IPS DF 6.9 (cell line): ENCODE data around the gene CPNE1.

Source experiments
- DNase-seq: peaks from one replicate; pipeline ENCODE4 v3.0.0-alpha.2; 2013; ENCODE audit warnings: low read depth, low spot score
- H3K27ac ChIP-seq: one replicate; pipeline ENCODE4 v1.5.1; 2013; ENCODE audit warnings: low read length, control low read depth
- H3K27me3 ChIP-seq: 2 replicates; pipeline ENCODE4 v1.6.1; 2013; ENCODE audit warnings: mild to moderate bottlenecking, low read length; ENCODE audit not compliant: control insufficient read depth, insufficient read depth
- H3K36me3 ChIP-seq: 2 replicates; pipeline ENCODE4 v1.6.1; 2013; ENCODE audit warnings: low read length; ENCODE audit not compliant: control insufficient read depth, insufficient read depth
- H3K4me1 ChIP-seq: 2 replicates; pipeline ENCODE4 v1.6.1; 2013; ENCODE audit warnings: low read length; ENCODE audit not compliant: control insufficient read depth, insufficient read depth
- H3K4me3 ChIP-seq: 2 replicates; pipeline ENCODE4 v1.5.1; 2013; ENCODE audit warnings: mild to moderate bottlenecking, low read length
- H3K9me3 ChIP-seq: 2 replicates; pipeline ENCODE4 v1.6.1; 2013; ENCODE audit warnings: low read length, inconsistent platforms; ENCODE audit not compliant: control insufficient read depth, insufficient read depth
- WGBS: extraction: QIAGEN DNeasy Blood & Tissue Kit; methylation state at CpG from one replicate; pipeline ENCODE4 v1.1.7; 2013; ENCODE audit warnings: mixed read lengths, missing lambda C conversion rate; ENCODE audit not compliant: insufficient read length, insufficient coverage; 5-methylcytosine and 5-hydroxymethylcytosine counted together

CPNE1 gene

GRCh38 chr20:35669681-35670080, 5.0 kb upstream of the CPNE1 start:
- no CpG with 5 or more reads among the region's 1 CpG for WGBS
- Histone ChIP-seq H3K36me3 (0 out of 2 replicates have a peak, but pooled peaks cover 6% of the 10 kb centered on the region), H3K27ac (no peak overlapping the region), H3K27me3 (no peaks in the 10 kb centered on the region), H3K4me3 (no peak overlapping the region), H3K9me3 (no peaks in the 10 kb centered on the region), H3K4me1 (no peaks in the 10 kb centered on the region)
- no peak for DNase-seq

GRCh38 chr20:35669221-35669620, 4.5 kb upstream of the CPNE1 start:
- H3K4me3 ChIP-seq = no peak overlapping the region
- H3K36me3 ChIP-seq = 0 out of 2 replicates have a peak, but pooled peaks cover 6% of the 10 kb centered on the region
- DNase-seq = no peak
- H3K27me3 ChIP-seq = no peaks in the 10 kb centered on the region
- no peak overlapping the region for H3K27ac ChIP-seq
- no peaks in the 10 kb centered on the region for H3K9me3 ChIP-seq
- no peaks in the 10 kb centered on the region for H3K4me1 ChIP-seq
- WGBS = no CpG with 5 or more reads among the region's 5 CpGs

- H3K27ac ChIP-seq = no peak overlapping the region
- H3K4me1 ChIP-seq = no peaks in the 10 kb centered on the region
These were observed 1.2 kb upstream of the CPNE1 start for GRCh38 chr20:35665949-35666288.

GRCh38 chr20:35663516-35664465, 909 bp downstream of the CPNE1 start:
- Histone ChIP-seq H3K4me3 (peak overlapping the region; percentile 56), H3K9me3 (no peaks in the 10 kb centered on the region), H3K27me3 (no peaks in the 10 kb centered on the region), H3K4me1 (no peaks in the 10 kb centered on the region), H3K36me3 (no peaks in the 10 kb centered on the region), H3K27ac (no peak overlapping the region)
- no peak for DNase-seq
- WGBS = no CpG with 5 or more reads among the region's 28 CpGs

More at GRCh38 chr20:35665949-35666288, 1.2 kb upstream of the CPNE1 start:
- no CpG with 5 or more reads among the region's 17 CpGs for WGBS
- Histone ChIP-seq H3K27me3 (no peaks in the 10 kb centered on the region), H3K4me3 (no peak overlapping the region), H3K36me3 (0 out of 2 replicates have a peak, but pooled peaks cover 6% of the 10 kb centered on the region), H3K9me3 (no peaks in the 10 kb centered on the region)
- no peak for DNase-seq

- Histone ChIP-seq H3K27me3 (no peaks in the 10 kb centered on the region), H3K4me3 (no peak overlapping the region), H3K27ac (no peak overlapping the region), H3K4me1 (no peaks in the 10 kb centered on the region), H3K36me3 (no peaks in the 10 kb centered on the region), H3K9me3 (no peaks in the 10 kb centered on the region)
- WGBS = no CpG with 5 or more reads among the region's 2 CpGs
- no peak for DNase-seq
These were observed 2.1 kb downstream of the CPNE1 start for GRCh38 chr20:35662551-35662950.

- H3K4me3 ChIP-seq = no peak overlapping the region
- H3K36me3 ChIP-seq = no peaks in the 10 kb centered on the region
- no peak overlapping the region for H3K27ac ChIP-seq
These were observed 2.8 kb downstream of the CPNE1 start for GRCh38 chr20:35661908-35662307.

GRCh38 chr20:35661053-35661452, 3.6 kb downstream of the CPNE1 start:
- H3K4me3 ChIP-seq = no peak overlapping the region
- H3K27me3 ChIP-seq = no peaks in the 10 kb centered on the region
- no CpG with 5 or more reads among the region's 2 CpGs for WGBS
- no peaks in the 10 kb centered on the region for H3K36me3 ChIP-seq
- H3K4me1 ChIP-seq = no peaks in the 10 kb centered on the region
- H3K9me3 ChIP-seq = no peaks in the 10 kb centered on the region
- H3K27ac ChIP-seq = no peak overlapping the region
- no peak for DNase-seq

More at GRCh38 chr20:35661908-35662307, 2.8 kb downstream of the CPNE1 start:
- no peaks in the 10 kb centered on the region for H3K9me3 ChIP-seq
- no peak for DNase-seq
- WGBS = no CpG with 5 or more reads among the region's 3 CpGs
- no peaks in the 10 kb centered on the region for H3K4me1 ChIP-seq
- H3K27me3 ChIP-seq = no peaks in the 10 kb centered on the region

GRCh38 chr20:35660122-35660937, 4.4 kb downstream of the CPNE1 start:
- Histone ChIP-seq H3K9me3 (no peaks in the 10 kb centered on the region), H3K4me3 (no peak overlapping the region), H3K27me3 (no peaks in the 10 kb centered on the region), H3K36me3 (no peaks in the 10 kb centered on the region), H3K27ac (no peak overlapping the region), H3K4me1 (no peaks in the 10 kb centered on the region)
- no peak for DNase-seq
- WGBS = no CpG with 5 or more reads among the region's 10 CpGs

GRCh38 chr20:35657271-35657670, 7.4 kb downstream of the CPNE1 start:
- H3K9me3 ChIP-seq = no peaks in the 10 kb centered on the region
- no CpG with 5 or more reads among the region's 1 CpG for WGBS
- no peak overlapping the region for H3K27ac ChIP-seq
- H3K27me3 ChIP-seq = no peaks in the 10 kb centered on the region
- DNase-seq = no peak
- H3K4me1 ChIP-seq = no peaks in the 10 kb centered on the region
- H3K4me3 ChIP-seq = no peak overlapping the region
- peaks cover 19% of the 10 kb centered on the region for H3K36me3 ChIP-seq

GRCh38 chr20:35654415-35654814, 10.3 kb downstream of the CPNE1 start:
- no peak overlapping the region for H3K4me3 ChIP-seq
- no peak overlapping the region for H3K27ac ChIP-seq
- H3K27me3 ChIP-seq = no peaks in the 10 kb centered on the region
- H3K9me3 ChIP-seq = no peaks in the 10 kb centered on the region
- H3K4me1 ChIP-seq = no peaks in the 10 kb centered on the region
- peaks cover 19% of the 10 kb centered on the region for H3K36me3 ChIP-seq
- DNase-seq = no peak
- no CpG with 5 or more reads among the region's 9 CpGs for WGBS
